Measurements from ENCODE around the gene FGL2. TPM values are rescaled to one million over a fixed set of nuclear protein-coding genes. Genes with fewer than 3 reads are reported as not detected.
"Not testable (repeated sequence)": the region's sequence is repeated elsewhere in the genome, so short reads cannot be mapped to it uniquely, and the experiment has no call there.

The FGL2 gene
- polyA plus RNA-seq, 2 of the 4 experiments (the other 2 are of a cell fraction): not detected

GRCh38 chr7:77174418-77174817 is 25.2 kb downstream of the FGL2 start:
- H3K4me1 ChIP-seq; CTCF ChIA-PET; H3K4me2 ChIP-seq; H3K9me3 ChIP-seq; POLR2A ChIA-PET; ATAC-seq; FAIRE-seq; DNase-seq (ENCODE audit: low read depth in 1 of 2, low spot score in 1 of 2); H3K27ac ChIP-seq; H3K4me3 ChIP-seq: not testable (repeated sequence)
- WGBS (ENCODE audit: missing lambda C conversion rate): 70% methylated on average over 3 of the region's 4 CpGs

GRCh38 chr7:77172437-77173172 is 27.0 kb downstream of the FGL2 start:
- DNase-seq (ENCODE audit: low read depth in 1 of 2, low spot score in 1 of 2); H3K4me1 ChIP-seq; FAIRE-seq; CTCF ChIA-PET; H3K27ac ChIP-seq; POLR2A ChIA-PET; H3K4me3 ChIP-seq; ATAC-seq; H3K4me2 ChIP-seq; H3K9me3 ChIP-seq: not testable (repeated sequence)
- 76% methylated on average over 6 of the region's 6 CpGs for WGBS (ENCODE audit: missing lambda C conversion rate)

- ATAC-seq; H3K4me1 ChIP-seq; FAIRE-seq; POLR2A ChIA-PET; H3K4me3 ChIP-seq; H3K27ac ChIP-seq; H3K4me2 ChIP-seq; DNase-seq (ENCODE audit: low read depth in 1 of 2, low spot score in 1 of 2); H3K9me3 ChIP-seq; CTCF ChIA-PET: not testable (repeated sequence)
- 70% methylated on average over 4 of the region's 4 CpGs for WGBS (ENCODE audit: missing lambda C conversion rate)
Observed at GRCh38 chr7:77171073-77171472, 28.5 kb downstream of the FGL2 start.

GRCh38 chr7:77157446-77157845 is 42.2 kb downstream of the FGL2 start:
- peak overlapping the region; percentile 54 for H3K4me2 ChIP-seq
- peak overlapping the region; percentile 27 to 50; a peak in 2 of 6 replicates for H3K27ac ChIP-seq
- no peak for DNase-seq (ENCODE audit: low read depth in 1 of 2, low spot score in 1 of 2)
- H3K4me1 ChIP-seq: peaks cover 16% of the 10 kb centered on the region
- FAIRE-seq: no peak
- ATAC-seq: peak; percentile 69 to 72; a peak in 5 of 6 replicates
- no peaks in the 10 kb centered on the region for H3K9me3 ChIP-seq
- CTCF ChIA-PET: interaction anchor here (1.5 kb wide), 1 partner anchor 174 kb away, joined by 3 read pairs; no protein-coding TSS in a partner anchor
- TF ChIP-seq NR3C1 (IDR thresholded peaks at IDR 0.05) (no peak), EHF (CRISPR knock-in tag; IDR thresholded peaks at IDR 0.05) (no peak), NPAS2 (CRISPR knock-in tag; IDR thresholded peaks at IDR 0.05; ENCODE audit: borderline replicate concordance) (no peak), CHD2 (IDR thresholded peaks at IDR 0.05; ENCODE audit: low read length, partially characterized antibody) (no peak), POLR2AphosphoS2 (conservative IDR thresholded peaks at IDR 0.05; ENCODE audit: low read length) (no peak), EHMT2 (IDR thresholded peaks at IDR 0.05; ENCODE audit: low read depth) (no peak), NFE2L2 (conservative IDR thresholded peaks at IDR 0.05; ENCODE audit: low read length) (no peak), MAFK (IDR thresholded peaks at IDR 0.05; ENCODE audit: partially characterized antibody) (no peak)
- H3K4me3 ChIP-seq: no peak overlapping the region
- POLR2A ChIA-PET: no interaction called here
- 5% methylated on average over 1 of the region's 1 CpG for WGBS (ENCODE audit: missing lambda C conversion rate)

- POLR2A ChIA-PET; H3K9me3 ChIP-seq; H3K4me3 ChIP-seq; DNase-seq (ENCODE audit: low read depth in 1 of 2, low spot score in 1 of 2); H3K27ac ChIP-seq: not testable (repeated sequence)
- no CpG with 5 or more reads among the region's 1 CpG for WGBS (ENCODE audit: missing lambda C conversion rate)
- H3K4me1 ChIP-seq: peaks cover 16% of the 10 kb centered on the region
- FAIRE-seq: peak; percentile 92
- H3K4me2 ChIP-seq: peak overlapping the region; percentile 54
- ATAC-seq: peak; percentile 75 to 85
- CTCF ChIA-PET: interaction anchor here (1.5 kb wide), 1 partner anchor 175 kb away, joined by 3 read pairs; no protein-coding TSS in a partner anchor
Observed at GRCh38 chr7:77157034-77157433, 42.6 kb downstream of the FGL2 start.

GRCh38 chr7:77155601-77156377 is 43.8 kb downstream of the FGL2 start:
- FAIRE-seq; H3K4me3 ChIP-seq; DNase-seq (ENCODE audit: low read depth in 1 of 2, low spot score in 1 of 2); H3K27ac ChIP-seq; CTCF ChIA-PET; POLR2A ChIA-PET; H3K9me3 ChIP-seq: not testable (repeated sequence)
- peak in 1 of 2 experiments; percentile 27; a peak in 2 of 6 replicates for ATAC-seq
- H3K4me2 ChIP-seq: peak overlapping the region; percentile 47; the same call in 2 of the 3 replicates
- peaks cover 16% of the 10 kb centered on the region for H3K4me1 ChIP-seq
- WGBS (ENCODE audit: missing lambda C conversion rate): 60% methylated on average over 5 of the region's 5 CpGs

GRCh38 chr7:77154917-77155464 is 44.6 kb downstream of the FGL2 start:
- CTCF ChIA-PET; H3K4me2 ChIP-seq; H3K27ac ChIP-seq; H3K9me3 ChIP-seq; H3K4me3 ChIP-seq; POLR2A ChIA-PET; DNase-seq (ENCODE audit: low read depth in 1 of 2, low spot score in 1 of 2); FAIRE-seq: not testable (repeated sequence)
- peaks cover 16% of the 10 kb centered on the region for H3K4me1 ChIP-seq
- peak; percentile 67 to 78; a peak in 4 of 6 replicates for ATAC-seq
- WGBS (ENCODE audit: missing lambda C conversion rate): 87% methylated on average over 3 of the region's 3 CpGs

- H3K4me3 ChIP-seq; H3K27ac ChIP-seq; CTCF ChIA-PET; H3K4me1 ChIP-seq; H3K9me3 ChIP-seq; H3K4me2 ChIP-seq; POLR2A ChIA-PET; ATAC-seq; FAIRE-seq; DNase-seq (ENCODE audit: low read depth in 1 of 2, low spot score in 1 of 2): not testable (repeated sequence)
Observed at GRCh38 chr7:77152232-77152631, 47.4 kb downstream of the FGL2 start.

Measured in A549 (cell line).